PC-9 (cell line): ENCODE data around the gene TMC2. TPM values are rescaled to one million over a fixed set of nuclear protein-coding genes. Genes with fewer than 3 reads are reported as not detected.

Experiments
- BruUV-seq: library from RNA; stranded (reverse); fragments of 400-500 nt; replicated peaks from 2 replicates; lab custom pipeline; 2021; lab: Mats Ljungman, UMichigan
- CTCF ChIA-PET: fragments of 300-600 bp; sonication (Branson Sonifier 250); formaldehyde crosslinking; loops from one replicate; lab custom pipeline; 2022; ENCODE audit warnings: antibody characterized with exemption; lab: Charles Lee
- POLR2A ChIA-PET: fragments of 300-600 bp; sonication (Branson Sonifier 250); formaldehyde crosslinking; loops from one replicate; lab custom pipeline; 2022; ENCODE audit warnings: antibody characterized with exemption; ENCODE audit not compliant: unreplicated experiment; lab: Charles Lee
- DNase-seq, 2 experiments: peaks; one replicate each; pipeline versions ENCODE4 v3.0.0 to v3.0.0-alpha.2; 2015 to 2022; ENCODE audit warnings: mixed read lengths in 1 of 2
- H2AFZ ChIP-seq: fragments of 200-600 bp; sonication (generic); 2 replicates; pipeline ENCODE4 v1.8.1; 2017; ENCODE audit warnings: antibody characterized with exemption
- H3F3A ChIP-seq: fragments of 200-600 bp; sonication (generic); 2 replicates; pipeline ENCODE4 v1.8.1; 2017; ENCODE audit warnings: antibody characterized with exemption, mild to moderate bottlenecking, low read depth; ENCODE audit not compliant: insufficient read depth
- H3K27ac ChIP-seq: fragments of 200-600 bp; sonication (generic); 2 replicates; pipeline ENCODE4 v1.6.1; 2016; ENCODE audit warnings: mixed run types
- H3K27me3 ChIP-seq: fragments of 200-600 bp; sonication (generic); 2 replicates; pipeline ENCODE4 v1.6.1; 2016; ENCODE audit warnings: low read depth, mixed run types; ENCODE audit not compliant: insufficient read depth
- H3K36me3 ChIP-seq: fragments of 200-600 bp; sonication (generic); 2 replicates; pipeline ENCODE4 v1.6.1; 2016; ENCODE audit warnings: low read depth, mixed run types
- H3K4me1 ChIP-seq: fragments of 200-600 bp; sonication (generic); replicated peaks from 2 replicates; pipeline ENCODE4 v1.6.1; 2016; ENCODE audit warnings: mixed run types; ENCODE audit not compliant: insufficient read depth
- H3K4me2 ChIP-seq: fragments of 200-600 bp; sonication (generic); 2 replicates; pipeline ENCODE4 v1.6.1; 2017; ENCODE audit warnings: mixed run types
- H3K4me3 ChIP-seq: fragments of 200-600 bp; sonication (generic); 2 replicates; pipeline ENCODE4 v1.6.1; 2016; ENCODE audit warnings: mixed run types
- H3K79me2 ChIP-seq: fragments of 200-600 bp; sonication (generic); 2 replicates; pipeline ENCODE4 v1.6.1; 2017; ENCODE audit warnings: low read depth, mixed run types
- H3K9me2 ChIP-seq: fragments of 200-600 bp; sonication (generic); 2 replicates; pipeline ENCODE4 v1.8.1; 2017; ENCODE audit warnings: mild to moderate bottlenecking; ENCODE audit not compliant: insufficient read depth
- H3K9me3 ChIP-seq: fragments of 200-600 bp; sonication (generic); 2 replicates; pipeline ENCODE4 v1.8.1; 2016; ENCODE audit warnings: low read depth; ENCODE audit not compliant: insufficient read depth
- H4K20me1 ChIP-seq: fragments of 200-600 bp; sonication (generic); 2 replicates; pipeline ENCODE4 v1.8.1; 2017; ENCODE audit not compliant: insufficient read depth
- EZH2 ChIP-seq: fragments of 200-600 bp; sonication (generic); IDR thresholded peaks from 2 replicates; pipeline ENCODE4 v1.8.0; 2017; ENCODE audit warnings: antibody characterized with exemption, low read depth
- intact Hi-C: fragments of 100-400 bp; cut with micrococcal nuclease; formaldehyde crosslinking; loops from one replicate; pipeline ENCODE4 v1.10.0; 2022; ENCODE audit not compliant: unreplicated experiment
- total RNA-seq: library from RNA; stranded (reverse); gene quantifications from 2 replicates; pipeline ENCODE4 v1.2.3, GENCODE V29; 2021
- TF ChIP-seq, protein P1 (sequence below): fragments of 200-600 bp; sonication (generic); conservative IDR thresholded peaks from 2 replicates; pipeline ENCODE4 v1.6.1; 2017; ENCODE audit warnings: mixed run types, antibody characterized with exemption, mild to moderate bottlenecking, moderate library complexity

TMC2 gene
- total RNA-seq, 1 experiment from 2014 or later, result not detected

DNA sequence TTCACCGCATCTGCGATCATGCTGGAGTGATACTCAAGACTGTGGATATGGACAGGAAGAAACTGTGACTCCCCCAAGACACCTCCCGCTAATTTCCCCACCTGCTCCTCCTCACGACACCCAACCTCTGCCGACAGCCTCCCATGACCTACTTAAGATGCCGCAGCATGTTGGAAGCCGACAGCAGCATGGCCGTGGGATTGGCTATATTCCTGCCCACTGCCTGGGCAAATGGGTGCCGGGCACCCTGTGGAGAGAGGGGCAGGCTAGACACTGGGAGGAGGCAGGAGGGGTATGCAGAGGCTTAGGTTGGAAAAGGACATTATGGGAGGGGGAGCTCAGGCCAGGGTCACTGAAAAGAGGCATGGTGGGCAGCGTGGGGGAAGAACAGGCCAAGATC, 123.2 kb downstream of the TMC2 start:
- DNase-seq, result no peak
- Histone ChIP-seq H3K4me3 (no peak overlapping the region), H3K9me3 (no peaks in the 10 kb centered on the region), H3K79me2 (peaks cover 39% of the 10 kb centered on the region), H3K27ac (no peak overlapping the region), H3K9me2 (no peaks in the 10 kb centered on the region), H2AFZ (no peak overlapping the region), H3F3A (peaks cover 53% of the 10 kb centered on the region), H3K27me3 (no peaks in the 10 kb centered on the region), H4K20me1 (peaks cover 36% of the 10 kb centered on the region), H3K36me3 (peaks cover 48% of the 10 kb centered on the region), H3K4me1 (peaks cover 14% of the 10 kb centered on the region), H3K4me2 (no peak overlapping the region)
- ChIA-PET CTCF (no interaction called here), POLR2A (no interaction called here)
- BruUV-seq, result no TSS peak
- intact Hi-C loops, result no loop called here
- TF ChIP-seq EZH2, result no peak
- TF ChIP-seq, protein P1, sequence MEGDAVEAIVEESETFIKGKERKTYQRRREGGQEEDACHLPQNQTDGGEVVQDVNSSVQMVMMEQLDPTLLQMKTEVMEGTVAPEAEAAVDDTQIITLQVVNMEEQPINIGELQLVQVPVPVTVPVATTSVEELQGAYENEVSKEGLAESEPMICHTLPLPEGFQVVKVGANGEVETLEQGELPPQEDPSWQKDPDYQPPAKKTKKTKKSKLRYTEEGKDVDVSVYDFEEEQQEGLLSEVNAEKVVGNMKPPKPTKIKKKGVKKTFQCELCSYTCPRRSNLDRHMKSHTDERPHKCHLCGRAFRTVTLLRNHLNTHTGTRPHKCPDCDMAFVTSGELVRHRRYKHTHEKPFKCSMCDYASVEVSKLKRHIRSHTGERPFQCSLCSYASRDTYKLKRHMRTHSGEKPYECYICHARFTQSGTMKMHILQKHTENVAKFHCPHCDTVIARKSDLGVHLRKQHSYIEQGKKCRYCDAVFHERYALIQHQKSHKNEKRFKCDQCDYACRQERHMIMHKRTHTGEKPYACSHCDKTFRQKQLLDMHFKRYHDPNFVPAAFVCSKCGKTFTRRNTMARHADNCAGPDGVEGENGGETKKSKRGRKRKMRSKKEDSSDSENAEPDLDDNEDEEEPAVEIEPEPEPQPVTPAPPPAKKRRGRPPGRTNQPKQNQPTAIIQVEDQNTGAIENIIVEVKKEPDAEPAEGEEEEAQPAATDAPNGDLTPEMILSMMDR, result no peak

DNA sequence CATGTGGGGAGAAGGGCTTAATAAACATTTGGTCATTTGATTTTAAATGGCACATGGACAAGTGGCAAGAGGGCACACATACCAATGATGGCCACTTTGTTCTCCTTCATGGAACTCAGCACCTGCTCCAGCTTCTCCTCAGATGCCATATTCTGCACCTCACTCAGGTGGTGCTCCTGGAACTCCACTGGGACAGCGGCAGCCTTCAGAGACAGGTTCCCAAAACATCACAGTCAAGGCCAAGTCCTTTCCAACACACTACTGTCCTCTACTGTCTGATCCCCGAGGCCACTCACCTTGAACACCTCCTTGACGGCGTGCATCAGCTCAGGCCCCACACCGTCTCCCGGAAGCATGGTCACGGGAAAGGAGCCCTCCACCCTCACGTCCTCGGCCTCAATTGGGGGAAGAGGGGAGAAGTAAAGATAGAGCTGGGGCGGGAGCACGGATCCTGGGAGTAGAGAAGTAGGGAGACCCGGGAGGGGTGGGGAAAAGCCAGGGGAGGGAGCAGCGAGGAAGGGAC, 127.1 kb downstream of the TMC2 start:
- H3K4me1 ChIP-seq, result peaks cover 11% of the 10 kb centered on the region
- H3F3A ChIP-seq, result peaks cover 15% of the 10 kb centered on the region
- H3K9me2 ChIP-seq, result no peaks in the 10 kb centered on the region
- H2AFZ ChIP-seq, result peak overlapping the region; percentile 97
- BruUV-seq, result TSS peak; percentile 40
- intact Hi-C loops, result no loop called here
- peak overlapping the region; percentile 97 for H3K4me2 ChIP-seq
- POLR2A ChIA-PET, result interaction anchor here (0.6 to 1.2 kb wide), 2 partner anchors 10 to 193 kb away, joined by 4 to 5 read pairs; partner anchors contain the start of genes NOP56 and SNRPB
- no peaks in the 10 kb centered on the region for H3K27me3 ChIP-seq
- H4K20me1 ChIP-seq, result no peaks in the 10 kb centered on the region
- H3K4me3 ChIP-seq, result peak overlapping the region; percentile 78
- no peak overlapping the region for H3K27ac ChIP-seq
- DNase-seq, result no peak
- H3K79me2 ChIP-seq, result peaks cover 16% of the 10 kb centered on the region
- H3K36me3 ChIP-seq, result peaks cover 15% of the 10 kb centered on the region
- CTCF ChIA-PET, result no interaction called here
- TF ChIP-seq, protein P1, result no peak
- TF ChIP-seq EZH2, result no peak
- H3K9me3 ChIP-seq, result no peaks in the 10 kb centered on the region

DNA sequence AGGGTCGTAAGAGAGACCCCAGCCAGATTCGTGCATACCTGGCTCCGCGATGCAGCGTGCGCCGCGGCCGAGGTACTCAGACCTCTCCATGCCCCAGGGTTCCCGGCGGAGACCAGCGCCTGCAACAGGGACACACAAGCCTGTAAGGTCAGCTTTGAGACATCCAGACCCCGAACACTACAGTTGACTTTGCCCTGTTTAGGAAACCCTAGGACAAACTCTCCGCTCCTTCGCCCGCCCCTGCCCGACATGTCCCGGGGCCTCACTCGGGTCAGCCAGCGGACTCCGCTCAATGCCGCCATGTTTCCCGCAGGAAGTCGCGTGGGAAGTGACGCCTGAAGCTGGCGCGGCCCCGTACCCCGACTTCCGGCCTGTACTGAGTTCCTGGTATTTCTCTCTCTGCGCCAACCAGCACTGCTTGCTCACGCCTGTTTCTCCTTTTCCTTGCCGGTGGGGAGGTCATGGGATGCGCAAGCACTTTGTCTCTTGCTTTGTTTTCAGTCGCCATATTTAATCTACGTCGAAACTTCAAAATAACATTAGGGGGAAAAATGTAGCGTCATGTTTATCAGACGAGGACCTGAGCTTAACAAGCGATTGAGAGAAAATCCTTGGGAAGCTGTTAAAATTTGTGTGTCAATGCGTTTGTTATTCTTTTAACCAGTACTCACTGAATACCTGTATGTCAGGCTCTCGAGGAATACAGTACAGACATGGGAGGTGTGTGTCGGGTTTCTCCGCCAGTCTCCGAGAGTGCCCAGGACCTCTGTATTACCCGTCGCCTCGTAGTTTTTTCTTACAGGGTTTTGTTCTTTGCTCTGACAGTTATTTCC, 127.7 kb downstream of the TMC2 start, which contains the start of gene IDH3B:
IDH3B (minus strand) TSS at position 330 of the 833 bp plus-strand sequence; CDS start at position 302, 28 bp downstream.
- peaks cover 8% of the 10 kb centered on the region; the same call in 1 of the 2 replicates for H3F3A ChIP-seq
- intact Hi-C loops, result no loop called here
- peak within 1 kb of the TSS; percentile 80 for H3K27ac ChIP-seq
- H3K9me3 ChIP-seq, result no peaks in the 10 kb centered on the region
- peak within 1 kb of the TSS; percentile 78 for H3K4me3 ChIP-seq
- peaks cover 16% of the 10 kb centered on the region for H3K79me2 ChIP-seq
- ChIA-PET POLR2A (interaction anchor here (0.6 to 1.2 kb wide), 4 partner anchors 11 to 785 kb away, joined by 3 to 5 read pairs (median 4); partner anchors contain the start of genes NOP56 and SNRPB), CTCF (interaction anchor here (0.8 kb wide), 1 partner anchor 9 kb away, joined by 3 read pairs; no protein-coding TSS in a partner anchor)
- TF ChIP-seq EZH2, result no peak
- TF ChIP-seq, protein P1, result no peak
- H3K9me2 ChIP-seq, result no peaks in the 10 kb centered on the region
- peaks cover 15% of the 10 kb centered on the region for H3K36me3 ChIP-seq
- H3K4me1 ChIP-seq, result peaks cover 11% of the 10 kb centered on the region
- H4K20me1 ChIP-seq, result no peaks in the 10 kb centered on the region
- no peaks in the 10 kb centered on the region for H3K27me3 ChIP-seq
- peak; percentile 79 to 80 for DNase-seq
- TSS peak; percentile 100 for BruUV-seq
- peak within 1 kb of the TSS; percentile 97 for H3K4me2 ChIP-seq
- H2AFZ ChIP-seq, result peak within 1 kb of the TSS; percentile 97
